Calu3 (cell line): ENCODE results near the gene LRBA. TPM values are rescaled to one million over a fixed set of nuclear protein-coding genes. Genes with fewer than 3 reads are reported as not detected.

Source experiments
- BruUV-seq: library from RNA; stranded (reverse); fragments of 400-500 nt; replicated peaks from 2 replicates; lab custom pipeline; 2021; lab: Mats Ljungman, UMichigan
- CTCF ChIA-PET: fragments of 300-600 bp; sonication (Branson Sonifier 250); formaldehyde crosslinking; loops from one replicate; lab custom pipeline; 2022; ENCODE audit warnings: antibody characterized with exemption; lab: Charles Lee
- DNase-seq: peaks from one replicate; pipeline ENCODE4 v3.0.0; 2022
- H3K27ac Mint-ChIP-seq: one replicate; pipeline ENCODE4 v1.8.0; 2022; ENCODE audit warnings: mixed read lengths; ENCODE audit not compliant: unreplicated experiment
- H3K27me3 Mint-ChIP-seq: one replicate; pipeline ENCODE4 v1.8.0; 2022; ENCODE audit warnings: mixed read lengths; ENCODE audit not compliant: unreplicated experiment
- H3K36me3 Mint-ChIP-seq: one replicate; pipeline ENCODE4 v1.8.0; 2022; ENCODE audit warnings: mild to moderate bottlenecking, moderate library complexity, mixed read lengths; ENCODE audit not compliant: insufficient read depth, unreplicated experiment
- H3K4me1 Mint-ChIP-seq: one replicate; pipeline ENCODE4 v1.8.0; 2022; ENCODE audit warnings: mild to moderate bottlenecking, low read depth, mixed read lengths; ENCODE audit not compliant: unreplicated experiment
- H3K4me3 Mint-ChIP-seq: one replicate; pipeline ENCODE4 v1.8.0; 2022; ENCODE audit warnings: mild to moderate bottlenecking, low read depth, moderate library complexity, mixed read lengths; ENCODE audit not compliant: unreplicated experiment
- H3K9me3 Mint-ChIP-seq: one replicate; pipeline ENCODE4 v1.8.0; 2022; ENCODE audit warnings: low read depth, mixed read lengths; ENCODE audit not compliant: unreplicated experiment
- CTCF ChIP-seq: fragments of 200-600 bp; IDR thresholded peaks from one replicate; pipeline ENCODE4 v1.8.0; 2022; ENCODE audit warnings: antibody characterized with exemption; ENCODE audit not compliant: unreplicated experiment
- intact Hi-C: fragments of 100-400 bp; cut with micrococcal nuclease; formaldehyde crosslinking; loops from one replicate; pipeline ENCODE4 v1.10.0; 2022; ENCODE audit not compliant: unreplicated experiment
- total RNA-seq: library from RNA; stranded (reverse); gene quantifications from 2 replicates; pipeline ENCODE4 v1.2.3, GENCODE V29; 2022

Gene LRBA
- total RNA-seq, 1 experiment from 2014 or later: 49.0 TPM

- CTCF ChIA-PET: no interaction called here
- TF ChIP-seq CTCF: no peak
- DNase-seq: no peak
- Mint-ChIP-seq H3K36me3 (no peaks in the 10 kb centered on the region), H3K4me3 (no peak overlapping the region), H3K4me1 (no peaks in the 10 kb centered on the region), H3K27me3 (no peaks in the 10 kb centered on the region), H3K9me3 (no peaks in the 10 kb centered on the region), H3K27ac (no peak overlapping the region)
- no TSS peak for BruUV-seq
- intact Hi-C loops: no loop called here
These were observed 656.4 kb downstream of the LRBA start for GRCh38 chr4:150358691-150359090.

- Mint-ChIP-seq H3K27me3 (no peaks in the 10 kb centered on the region), H3K9me3 (no peaks in the 10 kb centered on the region), H3K4me3 (no peak overlapping the region), H3K4me1 (no peaks in the 10 kb centered on the region), H3K27ac (no peak overlapping the region), H3K36me3 (no peaks in the 10 kb centered on the region)
- intact Hi-C loops: no loop called here
- CTCF ChIA-PET: no interaction called here
- DNase-seq: no peak
- no peak for TF ChIP-seq CTCF
- no TSS peak for BruUV-seq
These were observed 657.3 kb downstream of the LRBA start for GRCh38 chr4:150357829-150358228.

GRCh38 chr4:150355858-150356455 lies 659.1 kb downstream of the LRBA start:
- Mint-ChIP-seq H3K27ac (no peak overlapping the region), H3K4me1 (no peaks in the 10 kb centered on the region), H3K27me3 (no peaks in the 10 kb centered on the region), H3K36me3 (no peaks in the 10 kb centered on the region), H3K9me3 (no peaks in the 10 kb centered on the region), H3K4me3 (no peak overlapping the region)
- intact Hi-C loops: no loop called here
- no peak for TF ChIP-seq CTCF
- no TSS peak for BruUV-seq
- no peak for DNase-seq
- CTCF ChIA-PET: interaction anchor here (0.6 kb wide), 1 partner anchor 635 kb away, joined by 3 read pairs; no protein-coding TSS in a partner anchor

GRCh38 chr4:150355418-150355817 lies 659.7 kb downstream of the LRBA start:
- no peak for TF ChIP-seq CTCF
- no peaks in the 10 kb centered on the region for H3K27me3 Mint-ChIP-seq
- no peaks in the 10 kb centered on the region for H3K4me1 Mint-ChIP-seq
- BruUV-seq: no TSS peak
- H3K36me3 Mint-ChIP-seq: no peaks in the 10 kb centered on the region
- intact Hi-C loops: no loop called here
- CTCF ChIA-PET: no interaction called here
- no peaks in the 10 kb centered on the region for H3K9me3 Mint-ChIP-seq
- no peak overlapping the region for H3K4me3 Mint-ChIP-seq
- no peak overlapping the region for H3K27ac Mint-ChIP-seq
- DNase-seq: no peak
